HepG2 (cell line): ENCODE data around the gene RNF6. TPM values are rescaled to one million over a fixed set of nuclear protein-coding genes. Genes with fewer than 3 reads are reported as not detected.

ENCODE experiments used
- ATAC-seq: fragments of 200-7000 bp; cut with Tn5 transposase; 3 replicates; pipeline ENCODE4 v1.9.1; 2020; ENCODE audit warnings: mild to moderate bottlenecking, moderate library complexity
- BruUV-seq: library from RNA; stranded (reverse); fragments of 400-500 nt; replicated peaks from 2 replicates; lab custom pipeline; 2021; lab: Mats Ljungman, UMichigan
- CTCF ChIA-PET: fragments of 300-600 bp; formaldehyde crosslinking; extraction: SDS; loops from one replicate; lab custom pipeline; 2021; ENCODE audit warnings: low total read pairs, inconsistent platforms, low intra/inter-chr PET ratio; lab: Yijun Ruan, JAX
- POLR2A ChIA-PET: fragments of 350-600 bp; sonication (Branson Sonifier 250); formaldehyde crosslinking; loops from one replicate; lab custom pipeline; 2020; ENCODE audit warnings: antibody characterized with exemption, inconsistent platforms; lab: Yijun Ruan, JAX
- DNase-seq: peaks from one replicate; pipeline ENCODE4 v3.0.0-alpha.2; 2015; ENCODE audit warnings: low spot score
- FAIRE-seq: peaks from 3 replicates; lab custom pipeline; 2011; peaks lifted over from hg19 to GRCh38; lab: Jason Lieb, UNC
- H2AFZ ChIP-seq: one replicate; pipeline ENCODE4 v1.6.1; 2011; ENCODE audit warnings: low read length, inconsistent platforms
- H3K27ac ChIP-seq: fragments of 300-600 bp; 3 replicates; pipeline ENCODE4 v1.8.0; 2011; ENCODE audit warnings: mixed run types, mild to moderate bottlenecking, mixed read lengths, low read length, inconsistent platforms; ENCODE audit not compliant: insufficient read depth; ENCODE audit errors: extremely low read length
- H3K27me3 ChIP-seq, 2 experiments: fragments of 200-600 bp in 1 of 2; 2 replicates in 1 of 2; 3 replicates in 1 of 2; pipeline versions ENCODE4 v1.6.0 to v1.8.0; 2011; ENCODE audit warnings: low read length in 2 of 2, mild to moderate bottlenecking in 2 of 2, moderate library complexity in 2 of 2, inconsistent platforms in 1 of 2; ENCODE audit not compliant: insufficient read depth in 2 of 2, control insufficient read depth in 1 of 2
- H3K36me3 ChIP-seq, 2 experiments: fragments of 200-600 bp in 1 of 2; replicated peaks in 1 of 2; 2 replicates in 1 of 2; 3 replicates in 1 of 2; pipeline versions ENCODE4 v1.5.1 to v1.8.0; 2011; ENCODE audit warnings: low read length in 2 of 2, inconsistent platforms in 1 of 2; ENCODE audit not compliant: insufficient read depth in 2 of 2, control insufficient read depth in 1 of 2
- H3K4me1 ChIP-seq: 2 replicates; pipeline ENCODE4 v1.5.1; 2012; ENCODE audit warnings: low read length, inconsistent platforms; ENCODE audit not compliant: insufficient read depth
- H3K4me2 ChIP-seq: 2 replicates; pipeline ENCODE4 v1.6.0; 2011; ENCODE audit warnings: low read depth, low read length, inconsistent platforms
- H3K4me3 ChIP-seq, 3 experiments: fragments of 200-600 bp in 1 of 3; sonication (generic), shearing (Covaris generic) in 1 of 3; replicated peaks in 1 of 3; 2 replicates each; pipeline ENCODE4 v1.5.1; 2011 to 2016; ENCODE audit warnings: low read length in 3 of 3, inconsistent platforms in 2 of 3, low read depth in 2 of 3, mild to moderate bottlenecking in 2 of 3, control low read depth in 1 of 3, mixed read lengths in 1 of 3; ENCODE audit not compliant: insufficient read depth in 1 of 3
- H3K79me2 ChIP-seq: one replicate; pipeline ENCODE4 v1.6.1; 2011; ENCODE audit warnings: low read length, inconsistent platforms; ENCODE audit not compliant: insufficient read depth
- H3K9ac ChIP-seq: 2 replicates; pipeline ENCODE4 v1.6.0; 2011; ENCODE audit warnings: mild to moderate bottlenecking, low read depth, low read length, inconsistent platforms; ENCODE audit not compliant: insufficient read depth
- H3K9me3 ChIP-seq: 2 replicates; pipeline ENCODE4 v1.5.1; 2012; ENCODE audit warnings: mild to moderate bottlenecking, low read length
- H4K20me1 ChIP-seq: 2 replicates; pipeline ENCODE4 v1.6.0; 2011; ENCODE audit warnings: inconsistent platforms, mild to moderate bottlenecking, low read length, moderate library complexity; ENCODE audit not compliant: insufficient read depth
- ARNTL ChIP-seq: sonication (generic); formaldehyde crosslinking; IDR thresholded peaks from 2 replicates; pipeline ENCODE4 v1.4.0; 2020; ENCODE audit warnings: mild to moderate bottlenecking, missing genetic modification reagents
- BHLHE40 ChIP-seq: IDR thresholded peaks from 2 replicates; pipeline ENCODE4 v1.6.1; 2011; ENCODE audit warnings: low read length, improper control_type of control experiment
- HOXA9 ChIP-seq: sonication (generic); formaldehyde crosslinking; IDR thresholded peaks from 2 replicates; pipeline ENCODE4 v1.8.1; 2022; ENCODE audit warnings: missing genetic modification reagents, mild to moderate bottlenecking, moderate library complexity, borderline replicate concordance
- HOXD1 ChIP-seq: sonication (generic); formaldehyde crosslinking; IDR thresholded peaks from 2 replicates; pipeline ENCODE4 v1.5.0; 2020; ENCODE audit warnings: missing genetic modification reagents
- KLF15 ChIP-seq: sonication (generic); formaldehyde crosslinking; IDR thresholded peaks from 2 replicates; pipeline ENCODE4 v1.8.1; 2023; ENCODE audit warnings: borderline replicate concordance, mild to moderate bottlenecking, inconsistent platforms, missing genetic modification reagents, mixed read lengths
- RFX1 ChIP-seq: fragments of 450-650 bp; IDR thresholded peaks from 2 replicates; pipeline ENCODE4 v1.6.1; 2017
- TMF1 ChIP-seq: sonication (generic); formaldehyde crosslinking; IDR thresholded peaks from 2 replicates; pipeline ENCODE4 v1.8.1; 2022; ENCODE audit warnings: low read depth, missing genetic modification reagents
- ZNF24 ChIP-seq: fragments of 450-650 bp; IDR thresholded peaks from 2 replicates; pipeline ENCODE4 v1.6.1; 2017; ENCODE audit warnings: antibody characterized with exemption, mild to moderate bottlenecking
- ZNF496 ChIP-seq: sonication (generic); formaldehyde crosslinking; IDR thresholded peaks from 2 replicates; pipeline ENCODE4 v1.8.1; 2023; ENCODE audit warnings: mild to moderate bottlenecking, moderate library complexity, missing genetic modification reagents; ENCODE audit not compliant: insufficient replicate concordance
- ZNF557 ChIP-seq: sonication (generic); formaldehyde crosslinking; IDR thresholded peaks from 2 replicates; pipeline ENCODE4 v1.4.0; 2020; ENCODE audit warnings: missing genetic modification reagents
- ZNF644 ChIP-seq: IDR thresholded peaks from 2 replicates; pipeline ENCODE4 v1.6.1; 2016; ENCODE audit warnings: low read depth
- ZNF7 ChIP-seq: IDR thresholded peaks from 2 replicates; pipeline ENCODE4 v1.6.1; 2016; ENCODE audit warnings: missing biosample characterization, missing genetic modification reagents
- WGBS: methylation state at CpG from one replicate; pipeline ENCODE4 v1.1.6; 2017; ENCODE audit warnings: low lambda C conversion rate; 5-methylcytosine and 5-hydroxymethylcytosine counted together
- in situ Hi-C: cut with HindIII; loops from 2 replicates; pipeline ENCODE4 v1.10.0; 2017; ENCODE audit warnings: low pct_unique_long_range_greater_than_20kb; ENCODE audit not compliant: extremely low pct_ligation_motif_present
- intact Hi-C: fragments of 100-400 bp; cut with micrococcal nuclease; formaldehyde crosslinking; loops from one replicate; pipeline ENCODE4 v1.10.0; 2022; ENCODE audit not compliant: unreplicated experiment
- polyA plus RNA-seq, 8 experiments: library from polyadenylated mRNA; depleted of rRNA in 3 of 8; stranded (reverse) in 7 of 8; unstranded in 1 of 8; fragments of >200 nt; fragmentation: Illumina TruSeq in 4 of 8; extraction: Trizol in 4 of 8; gene quantifications; 2 replicates each; pipeline versions ENCODE4 v1.2.1 to v1.2.3, GENCODE V29; 2011 to 2016; ENCODE audit warnings: low read depth in 4 of 8, missing spikeins in 1 of 8, mixed read lengths in 1 of 8; ENCODE audit not compliant: insufficient read depth in 1 of 8
- total RNA-seq, 5 experiments: library from RNA; depleted of rRNA; stranded (reverse); fragments of >200 nt; fragmentation: Illumina TruSeq; extraction: Trizol; gene quantifications; 2 replicates each; pipeline ENCODE4 v1.2.3, GENCODE V29; 2016; ENCODE audit warnings: low read depth in 1 of 5
- TF ChIP-seq, protein P1 (sequence below): sonication (generic); formaldehyde crosslinking; IDR thresholded peaks from 2 replicates; pipeline ENCODE4 v1.4.0; 2020; ENCODE audit warnings: missing genetic modification reagents
- TF ChIP-seq, protein P2 (sequence below): sonication (generic); formaldehyde crosslinking; IDR thresholded peaks from 2 replicates; pipeline ENCODE4 v1.5.0; 2020; ENCODE audit warnings: mild to moderate bottlenecking, missing genetic modification reagents
- TF ChIP-seq, protein P3 (sequence below): sonication (generic); formaldehyde crosslinking; IDR thresholded peaks from 2 replicates; pipeline ENCODE4 v1.5.1; 2020; ENCODE audit warnings: missing genetic modification reagents, mild to moderate bottlenecking, borderline replicate concordance

The RNF6 gene
- total and polyA plus RNA-seq, 2 of the 13 experiments (the other 11 are each of a cell fraction or from before 2014, with no cell fraction given) = 14.6 to 36.8 TPM

DNA sequence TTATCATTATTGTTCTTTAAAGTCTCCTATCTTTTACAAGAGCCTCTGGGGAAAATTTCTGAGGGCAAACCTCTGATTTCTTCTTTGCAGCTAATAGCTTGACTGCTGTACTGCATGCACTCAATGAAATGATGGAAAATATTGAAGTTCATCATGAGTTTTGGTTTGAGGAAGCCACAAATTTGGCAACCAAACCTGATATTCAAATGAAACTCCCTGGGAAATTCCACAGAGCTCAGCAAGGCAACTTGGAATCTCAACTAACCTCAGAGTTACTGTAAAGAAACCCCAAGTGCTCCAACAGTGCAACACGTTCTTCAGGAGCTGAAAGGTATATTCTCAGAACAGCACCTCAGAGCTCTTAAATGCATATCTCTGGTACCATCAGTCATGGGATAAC is 14.2 kb upstream of the RNF6 start:
- FAIRE-seq (no peak), DNase-seq (no peak), ATAC-seq (no peak)
- in situ Hi-C loops = no loop called here
- H3K27me3 ChIP-seq = peaks cover 0 to 2% of the 10 kb centered on the region in 2 experiments; a peak in 1 of 5 replicates
- no peak overlapping the region for H3K4me2 ChIP-seq
- H4K20me1 ChIP-seq = no peaks in the 10 kb centered on the region
- H3K4me1 ChIP-seq = no peaks in the 10 kb centered on the region
- intact Hi-C loops = no loop called here
- BruUV-seq = no TSS peak
- ChIA-PET POLR2A (no interaction called here), CTCF (no interaction called here)
- no CpG with 5 or more reads among the region's 1 CpG for WGBS
- H3K36me3 ChIP-seq = no peaks in the 10 kb centered on the region
- H3K9me3 ChIP-seq = no peaks in the 10 kb centered on the region
- no peaks in the 10 kb centered on the region for H3K79me2 ChIP-seq
- no peak overlapping the region for H3K4me3 ChIP-seq
- TF ChIP-seq HOXD1 (CRISPR knock-in tag) = no peak
- TF ChIP-seq, protein P1, sequence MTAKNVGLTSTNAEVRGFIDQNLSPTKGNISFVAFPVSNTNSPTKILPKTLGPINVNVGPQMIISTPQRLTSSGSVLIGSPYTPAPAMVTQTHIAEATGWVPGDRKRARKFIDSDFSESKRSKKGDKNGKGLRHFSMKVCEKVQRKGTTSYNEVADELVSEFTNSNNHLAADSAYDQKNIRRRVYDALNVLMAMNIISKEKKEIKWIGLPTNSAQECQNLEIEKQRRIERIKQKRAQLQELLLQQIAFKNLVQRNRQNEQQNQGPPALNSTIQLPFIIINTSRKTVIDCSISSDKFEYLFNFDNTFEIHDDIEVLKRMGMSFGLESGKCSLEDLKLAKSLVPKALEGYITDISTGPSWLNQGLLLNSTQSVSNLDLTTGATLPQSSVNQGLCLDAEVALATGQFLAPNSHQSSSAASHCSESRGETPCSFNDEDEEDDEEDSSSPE (CRISPR knock-in tag) = no peak
- H2AFZ ChIP-seq = no peak overlapping the region
- no peak overlapping the region for H3K27ac ChIP-seq
- H3K9ac ChIP-seq = no peak overlapping the region

DNA sequence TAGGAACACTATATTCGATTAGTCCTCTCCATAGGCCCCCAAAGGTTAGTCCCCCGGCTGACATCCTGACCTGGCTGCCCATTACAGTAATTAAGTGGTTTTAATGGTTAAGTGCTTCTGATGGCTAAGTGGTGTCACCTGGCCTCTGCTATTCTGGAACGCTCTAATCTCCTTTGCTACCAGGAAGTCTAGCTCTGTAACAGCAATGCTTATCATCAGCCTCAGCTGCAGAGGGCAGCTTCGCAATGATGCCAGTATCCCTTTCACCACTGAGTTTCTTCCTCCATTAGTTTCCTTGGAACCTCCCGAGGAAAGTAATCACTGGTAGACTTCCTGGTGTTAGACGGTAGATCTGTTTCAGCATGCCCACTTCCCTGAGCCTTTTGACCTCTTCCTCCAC is 8.6 kb upstream of the RNF6 start:
- no peak overlapping the region for H2AFZ ChIP-seq
- no peak overlapping the region for H3K4me2 ChIP-seq
- intact Hi-C loops (no loop called here), in situ Hi-C loops (no loop called here)
- H3K4me3 ChIP-seq = no peak overlapping the region
- H3K79me2 ChIP-seq = no peaks in the 10 kb centered on the region
- no peaks in the 10 kb centered on the region for H3K4me1 ChIP-seq
- no peak overlapping the region for H3K27ac ChIP-seq
- no peaks in the 10 kb centered on the region for H3K9me3 ChIP-seq
- H3K36me3 ChIP-seq = no peaks in the 10 kb centered on the region
- DNase-seq (no peak), FAIRE-seq (no peak), ATAC-seq (no peak)
- BruUV-seq = no TSS peak
- H3K9ac ChIP-seq = no peak overlapping the region
- 48% methylated on average over 6 of the region's 6 CpGs for WGBS
- ChIA-PET POLR2A (no interaction called here), CTCF (no interaction called here)
- peaks cover 0 to 9% of the 10 kb centered on the region in 2 experiments; a peak in 1 of 5 replicates for H3K27me3 ChIP-seq
- no peak for TF ChIP-seq HOXA9 (CRISPR knock-in tag)
- no peak for TF ChIP-seq ARNTL (CRISPR knock-in tag)
- TF ChIP-seq ZNF557 = no peak
- no peak for TF ChIP-seq ZNF7
- no peak for TF ChIP-seq BHLHE40
- no peak for TF ChIP-seq RFX1
- TF ChIP-seq ZNF24 = no peak
- TF ChIP-seq ZNF496 (CRISPR knock-in tag) = no peak
- TF ChIP-seq TMF1 (CRISPR knock-in tag) = no peak
- TF ChIP-seq, protein P2, sequence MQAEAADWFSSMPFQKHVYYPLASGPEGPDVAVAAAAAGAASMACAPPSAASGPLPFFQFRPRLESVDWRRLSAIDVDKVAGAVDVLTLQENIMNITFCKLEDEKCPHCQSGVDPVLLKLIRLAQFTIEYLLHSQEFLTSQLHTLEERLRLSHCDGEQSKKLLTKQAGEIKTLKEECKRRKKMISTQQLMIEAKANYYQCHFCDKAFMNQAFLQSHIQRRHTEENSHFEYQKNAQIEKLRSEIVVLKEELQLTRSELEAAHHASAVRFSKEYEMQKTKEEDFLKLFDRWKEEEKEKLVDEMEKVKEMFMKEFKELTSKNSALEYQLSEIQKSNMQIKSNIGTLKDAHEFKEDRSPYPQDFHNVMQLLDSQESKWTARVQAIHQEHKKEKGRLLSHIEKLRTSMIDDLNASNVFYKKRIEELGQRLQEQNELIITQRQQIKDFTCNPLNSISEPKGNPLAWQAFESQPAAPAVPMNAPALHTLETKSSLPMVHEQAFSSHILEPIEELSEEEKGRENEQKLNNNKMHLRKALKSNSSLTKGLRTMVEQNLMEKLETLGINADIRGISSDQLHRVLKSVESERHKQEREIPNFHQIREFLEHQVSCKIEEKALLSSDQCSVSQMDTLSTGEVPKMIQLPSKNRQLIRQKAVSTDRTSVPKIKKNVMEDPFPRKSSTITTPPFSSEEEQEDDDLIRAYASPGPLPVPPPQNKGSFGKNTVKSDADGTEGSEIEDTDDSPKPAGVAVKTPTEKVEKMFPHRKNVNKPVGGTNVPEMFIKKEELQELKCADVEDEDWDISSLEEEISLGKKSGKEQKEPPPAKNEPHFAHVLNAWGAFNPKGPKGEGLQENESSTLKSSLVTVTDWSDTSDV (CRISPR knock-in tag) = no peak
- no peak for TF ChIP-seq KLF15 (CRISPR knock-in tag)
- TF ChIP-seq ZNF644 (CRISPR knock-in tag) = no peak
- TF ChIP-seq, protein P3, sequence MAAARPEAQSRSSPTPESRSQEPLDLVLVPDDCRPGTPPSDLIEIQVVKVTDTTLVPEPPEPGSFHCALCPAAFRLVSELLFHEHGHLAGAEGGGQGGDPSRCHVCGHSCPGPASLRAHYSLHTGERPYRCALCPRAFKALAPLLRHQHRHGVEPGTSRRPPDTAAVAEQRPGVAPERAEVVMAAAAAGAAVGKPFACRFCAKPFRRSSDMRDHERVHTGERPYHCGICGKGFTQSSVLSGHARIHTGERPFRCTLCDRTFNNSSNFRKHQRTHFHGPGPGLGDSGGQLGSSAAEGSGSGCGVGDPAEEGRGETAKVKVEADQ (CRISPR knock-in tag) = no peak
- no peaks in the 10 kb centered on the region for H4K20me1 ChIP-seq
